WERI-Rb-1 (cell line): ENCODE measurements around the gene RNASEH1.

Source experiments
- DNase-seq: peaks from one replicate; pipeline ENCODE4 v3.0.0-alpha.2; 2020
- H3K27ac ChIP-seq: fragments of 250-450 bp; sonication (Bioruptor Pico); 2 replicates; pipeline ENCODE4 v1.5.1; 2020; ENCODE audit warnings: mild to moderate bottlenecking, moderate library complexity
- H3K27me3 ChIP-seq: fragments of 250-450 bp; sonication (Bioruptor Pico); 2 replicates; pipeline ENCODE4 v1.5.1; 2021; ENCODE audit warnings: mild to moderate bottlenecking, low read depth, moderate library complexity; ENCODE audit not compliant: insufficient read depth, severe bottlenecking
- H3K36me3 ChIP-seq: fragments of 250-450 bp; sonication (Bioruptor Pico); 2 replicates; pipeline ENCODE4 v1.5.1; 2020; ENCODE audit warnings: mild to moderate bottlenecking, moderate library complexity
- H3K4me3 ChIP-seq: 2 replicates; pipeline ENCODE4 v1.5.1; 2011; ENCODE audit warnings: low read depth, mild to moderate bottlenecking, control low read depth, low read length
- H3K9me3 ChIP-seq: fragments of 250-450 bp; sonication (Bioruptor Pico); 2 replicates; pipeline ENCODE4 v1.5.1; 2021; ENCODE audit warnings: mild to moderate bottlenecking, moderate library complexity; ENCODE audit not compliant: severe bottlenecking
- TF ChIP-seq, protein P1 (sequence below): IDR thresholded peaks from 2 replicates; pipeline ENCODE4 v1.5.1; 2011; ENCODE audit warnings: low read depth, mild to moderate bottlenecking, control low read depth, inconsistent platforms, low read length

RNASEH1 gene

GRCh38 chr2:3566806-3567205 is 8.7 kb upstream of the RNASEH1 start:
- TF ChIP-seq, protein P1, sequence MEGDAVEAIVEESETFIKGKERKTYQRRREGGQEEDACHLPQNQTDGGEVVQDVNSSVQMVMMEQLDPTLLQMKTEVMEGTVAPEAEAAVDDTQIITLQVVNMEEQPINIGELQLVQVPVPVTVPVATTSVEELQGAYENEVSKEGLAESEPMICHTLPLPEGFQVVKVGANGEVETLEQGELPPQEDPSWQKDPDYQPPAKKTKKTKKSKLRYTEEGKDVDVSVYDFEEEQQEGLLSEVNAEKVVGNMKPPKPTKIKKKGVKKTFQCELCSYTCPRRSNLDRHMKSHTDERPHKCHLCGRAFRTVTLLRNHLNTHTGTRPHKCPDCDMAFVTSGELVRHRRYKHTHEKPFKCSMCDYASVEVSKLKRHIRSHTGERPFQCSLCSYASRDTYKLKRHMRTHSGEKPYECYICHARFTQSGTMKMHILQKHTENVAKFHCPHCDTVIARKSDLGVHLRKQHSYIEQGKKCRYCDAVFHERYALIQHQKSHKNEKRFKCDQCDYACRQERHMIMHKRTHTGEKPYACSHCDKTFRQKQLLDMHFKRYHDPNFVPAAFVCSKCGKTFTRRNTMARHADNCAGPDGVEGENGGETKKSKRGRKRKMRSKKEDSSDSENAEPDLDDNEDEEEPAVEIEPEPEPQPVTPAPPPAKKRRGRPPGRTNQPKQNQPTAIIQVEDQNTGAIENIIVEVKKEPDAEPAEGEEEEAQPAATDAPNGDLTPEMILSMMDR = no peak
- DNase-seq = no peak
- Histone ChIP-seq H3K27ac (no peak overlapping the region), H3K9me3 (no peaks in the 10 kb centered on the region), H3K4me3 (no peak overlapping the region), H3K36me3 (peaks cover 3% of the 10 kb centered on the region), H3K27me3 (no peaks in the 10 kb centered on the region)

DNA sequence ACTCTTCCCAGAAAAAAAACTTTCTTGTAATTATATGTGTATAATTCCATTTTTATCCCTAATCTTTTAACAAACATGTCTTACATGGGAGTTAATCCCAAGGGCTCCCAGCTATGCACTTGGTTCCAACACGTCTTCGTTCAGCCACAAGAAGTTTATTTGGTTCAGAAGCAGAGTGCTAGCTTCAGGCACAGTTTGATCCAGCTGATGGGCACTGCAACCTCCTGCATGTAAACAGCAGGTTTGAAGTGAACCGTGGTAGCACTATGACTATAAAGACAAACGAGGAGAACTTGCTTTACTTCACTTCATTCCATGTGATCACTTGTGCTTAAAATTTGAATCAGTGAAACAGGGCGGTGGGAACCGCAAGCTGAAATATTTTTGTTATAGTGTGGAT is 7.0 kb upstream of the RNASEH1 start:
- Histone ChIP-seq H3K36me3 (peaks cover 10% of the 10 kb centered on the region), H3K4me3 (no peak overlapping the region), H3K27me3 (no peaks in the 10 kb centered on the region), H3K27ac (no peak overlapping the region), H3K9me3 (no peaks in the 10 kb centered on the region)
- no peak for DNase-seq
- TF ChIP-seq, protein P1 = no peak

DNA sequence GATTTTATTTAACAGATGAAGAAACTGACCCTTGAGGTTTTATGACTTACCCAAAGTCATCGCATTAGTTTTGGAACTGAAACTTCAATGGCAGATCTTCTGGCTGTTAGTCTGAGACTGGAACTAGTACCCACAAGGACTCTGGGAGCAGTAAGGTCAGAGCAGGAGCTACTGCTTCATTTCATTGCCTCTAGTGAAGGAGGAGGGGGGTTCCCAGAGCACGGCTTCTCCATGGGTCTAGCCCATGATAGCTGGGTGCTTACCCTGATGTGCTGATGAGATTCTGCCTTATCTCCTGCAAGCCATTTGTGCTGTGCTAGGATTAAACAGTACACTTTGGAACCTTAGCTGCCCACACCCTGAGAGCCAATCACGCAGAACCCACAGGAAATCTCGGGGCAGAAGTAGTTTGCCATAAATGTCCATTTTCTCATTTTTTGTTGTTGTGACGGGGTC is 5.4 kb upstream of the RNASEH1 start:
- H3K9me3 ChIP-seq = no peaks in the 10 kb centered on the region
- peaks cover 13% of the 10 kb centered on the region for H3K36me3 ChIP-seq
- H3K27me3 ChIP-seq = no peaks in the 10 kb centered on the region
- TF ChIP-seq, protein P1 = no peak
- H3K4me3 ChIP-seq = no peak overlapping the region
- no peak for DNase-seq
- H3K27ac ChIP-seq = no peak overlapping the region

GRCh38 chr2:3557639-3558204 is 411 bp downstream of the RNASEH1 start:
- H3K27ac ChIP-seq = peak overlapping the region; percentile 84
- DNase-seq = no peak

DNA sequence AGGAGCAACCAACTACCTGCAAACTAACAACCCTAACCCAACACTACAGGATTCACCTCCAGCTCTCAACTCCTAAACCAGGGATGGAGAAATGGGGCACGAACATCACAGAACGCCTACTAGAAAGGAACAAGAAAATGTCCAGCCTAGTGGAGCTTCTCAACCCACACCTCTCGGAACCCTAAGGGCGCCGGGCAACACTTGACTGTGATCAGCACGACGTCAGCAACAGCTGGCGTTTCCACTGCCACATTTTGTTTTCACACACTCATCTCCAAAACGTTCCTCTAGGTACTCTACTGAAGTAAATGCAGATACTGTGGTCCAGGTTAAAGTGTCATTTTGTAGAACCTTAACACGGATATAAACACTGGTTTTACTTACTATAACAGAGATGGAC is 4.2 kb downstream of the RNASEH1 start:
- no peak overlapping the region for H3K4me3 ChIP-seq
- H3K36me3 ChIP-seq = peaks cover 71% of the 10 kb centered on the region

More at GRCh38 chr2:3557639-3558204, 411 bp downstream of the RNASEH1 start:
- TF ChIP-seq, protein P1 = no peak
- Histone ChIP-seq H3K36me3 (peaks cover 55% of the 10 kb centered on the region), H3K9me3 (no peaks in the 10 kb centered on the region), H3K27me3 (no peaks in the 10 kb centered on the region), H3K4me3 (peak overlapping the region; percentile 82)

More for the DNA sequence above, 4.2 kb downstream of the RNASEH1 start:
- H3K9me3 ChIP-seq = no peaks in the 10 kb centered on the region
- DNase-seq = no peak
- TF ChIP-seq, protein P1 = no peak
- no peak overlapping the region for H3K27ac ChIP-seq
- no peaks in the 10 kb centered on the region for H3K27me3 ChIP-seq
